GM11168 (cell line): ENCODE measurements around the gene COL4A4.

Experiments used
- in situ Hi-C: fragments of 300-500 bp; cut with MboI; formaldehyde crosslinking; loops from one replicate; pipeline ENCODE4 v1.12.0; 2022; ENCODE audit warnings: low sequenced_read_pairs; ENCODE audit not compliant: unreplicated experiment

Gene COL4A4

DNA sequence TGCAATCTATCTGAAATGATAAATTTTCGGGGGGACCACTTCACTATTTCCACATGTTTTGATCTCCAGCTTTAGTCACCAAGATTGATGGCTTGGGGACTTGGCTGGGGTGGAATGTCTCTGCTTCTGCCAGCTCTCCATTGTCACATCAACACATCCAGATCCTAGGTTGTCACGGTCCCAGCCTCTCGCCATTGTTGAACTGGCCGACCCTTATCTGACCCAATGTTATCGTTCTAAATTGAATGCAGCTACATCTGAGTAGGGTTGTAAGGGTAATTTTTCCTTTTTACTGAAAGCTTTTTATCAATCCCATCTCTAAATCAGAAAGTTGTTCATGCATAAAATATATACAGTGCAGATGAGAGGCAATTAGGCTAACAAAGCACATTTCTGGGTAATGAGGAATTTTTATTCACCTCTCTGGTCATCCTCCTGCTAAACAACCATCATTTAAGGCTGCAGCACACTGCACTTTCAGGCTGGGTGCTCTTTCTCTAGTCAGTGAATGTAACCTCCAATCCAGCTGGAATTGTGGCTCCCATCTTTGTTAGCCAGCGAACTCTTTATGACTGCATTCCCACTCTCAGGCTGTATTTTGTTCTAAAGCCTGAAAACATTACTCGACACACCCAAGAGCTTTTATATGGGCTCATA lies 128.2 kb downstream of the COL4A4 start:
- in situ Hi-C loops, result no loop called here

DNA sequence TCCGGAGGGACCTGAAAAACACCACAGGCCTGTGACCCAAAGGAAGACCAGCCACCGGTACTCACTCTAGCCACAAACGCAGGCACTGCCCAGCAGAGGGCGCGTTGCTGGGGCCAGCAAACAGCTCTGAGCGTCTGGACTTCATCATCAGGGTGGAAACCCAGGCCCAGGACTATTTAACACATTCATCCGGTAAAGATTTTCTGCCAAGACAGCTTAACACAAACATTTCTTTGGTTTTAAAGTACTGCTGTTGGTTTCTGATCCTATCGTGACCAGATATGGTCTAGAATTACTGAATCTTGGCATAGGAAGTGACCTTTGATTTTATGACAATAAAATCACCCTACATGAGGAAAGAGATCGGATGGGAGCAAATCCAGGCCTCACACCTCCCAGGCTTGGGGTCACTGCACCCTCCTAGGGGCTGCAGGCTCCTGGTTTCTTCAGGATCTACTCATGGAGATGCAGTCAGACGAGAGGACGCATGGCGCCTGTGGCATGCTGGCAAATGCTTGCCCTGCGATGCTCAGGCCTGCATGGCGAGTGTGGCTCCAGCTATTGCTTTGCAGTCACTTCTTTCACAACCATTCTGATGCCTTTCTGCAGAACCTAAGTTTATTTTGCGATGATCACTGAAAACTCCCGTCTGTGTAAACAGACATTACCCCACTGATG lies 130.4 kb downstream of the COL4A4 start:
- in situ Hi-C loops, result no loop called here

DNA sequence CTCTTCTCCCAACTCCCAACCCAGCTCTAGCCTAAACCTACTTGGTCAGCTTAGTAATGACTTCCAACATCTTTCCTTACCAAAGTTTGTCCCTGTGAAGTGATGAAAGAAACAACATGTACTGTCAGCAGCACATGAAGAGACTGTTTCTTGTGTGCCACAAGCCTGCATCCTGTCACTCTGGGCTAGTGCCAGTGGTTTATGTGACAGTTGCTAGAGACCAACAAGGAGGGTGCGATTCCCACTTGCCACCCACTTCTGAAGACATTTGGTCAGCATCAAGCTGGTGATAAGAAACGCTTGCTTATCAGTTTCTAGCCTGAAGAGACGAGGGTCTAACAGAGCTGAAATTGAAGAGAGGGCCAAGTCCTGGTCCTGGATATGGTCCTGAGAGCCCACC lies 132.6 kb downstream of the COL4A4 start:
- in situ Hi-C loops, result no loop called here

DNA sequence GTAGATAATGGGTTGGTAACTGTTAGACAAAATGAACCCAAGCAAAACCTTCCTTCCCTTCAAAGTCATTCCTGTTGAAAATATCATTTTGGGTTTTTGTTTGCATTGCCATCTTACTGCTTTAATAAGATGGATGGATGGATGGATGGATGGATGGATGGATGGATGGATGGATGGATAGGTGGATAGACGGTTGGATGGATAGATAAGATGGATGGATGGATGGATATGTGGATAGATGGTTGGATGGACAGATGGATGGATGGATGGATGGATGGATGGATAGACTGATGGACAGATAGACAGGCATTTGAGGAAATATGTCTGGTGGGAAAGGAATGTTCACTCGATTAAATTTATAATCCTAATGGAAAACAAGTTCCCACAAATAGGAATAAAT lies 133.2 kb downstream of the COL4A4 start:
- in situ Hi-C loops, result no loop called here

DNA sequence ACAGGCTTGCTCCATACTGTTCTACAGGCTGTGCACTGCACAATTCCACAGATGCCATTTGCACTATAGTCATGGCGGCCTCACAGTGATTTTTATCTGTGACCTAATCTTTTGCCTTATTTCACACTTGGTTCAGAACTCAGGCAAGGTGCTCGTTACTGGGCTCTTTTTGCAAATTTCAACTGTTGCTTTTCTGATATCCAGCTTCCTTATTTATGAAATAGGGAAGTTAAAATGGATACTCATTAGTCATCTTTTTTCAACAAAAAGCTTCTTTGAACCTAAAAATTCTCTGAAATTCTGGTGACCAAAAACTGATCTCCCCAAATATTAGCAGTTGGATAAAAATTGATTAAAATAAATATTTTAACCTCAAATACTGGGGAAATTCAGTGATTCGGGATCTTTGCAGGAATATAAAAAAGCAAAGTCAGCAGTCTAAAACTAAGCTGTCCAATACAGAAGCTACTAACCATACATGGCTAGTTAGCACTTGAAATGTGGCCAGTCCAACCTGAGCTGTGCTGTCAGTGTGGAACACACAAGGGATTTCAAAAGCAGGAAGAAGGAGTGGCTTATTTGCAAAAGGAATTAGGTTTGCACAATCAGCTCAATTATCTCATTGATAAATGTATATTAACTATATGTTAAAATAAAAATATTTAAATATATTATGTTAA lies 134.4 kb downstream of the COL4A4 start:
- in situ Hi-C loops, result no loop called here

DNA sequence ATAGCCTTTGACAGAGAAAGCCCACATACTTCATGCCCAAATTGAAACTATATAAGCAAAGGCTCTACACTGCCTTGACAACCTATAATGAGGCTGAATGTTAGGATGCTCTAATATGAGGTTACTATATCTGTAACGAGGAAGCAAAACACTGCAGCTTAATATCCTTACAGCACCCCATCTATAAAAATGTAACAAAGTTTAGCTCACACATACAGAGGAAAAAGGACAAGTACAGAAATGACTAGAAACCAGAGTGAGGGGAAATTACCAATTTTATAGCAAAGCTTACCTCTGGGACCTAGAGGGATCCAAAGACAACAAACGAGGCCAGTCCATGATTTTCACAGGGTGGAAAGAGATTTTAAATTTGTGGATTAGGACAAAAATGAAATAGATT lies 138.5 kb downstream of the COL4A4 start:
- in situ Hi-C loops, result no loop called here

DNA sequence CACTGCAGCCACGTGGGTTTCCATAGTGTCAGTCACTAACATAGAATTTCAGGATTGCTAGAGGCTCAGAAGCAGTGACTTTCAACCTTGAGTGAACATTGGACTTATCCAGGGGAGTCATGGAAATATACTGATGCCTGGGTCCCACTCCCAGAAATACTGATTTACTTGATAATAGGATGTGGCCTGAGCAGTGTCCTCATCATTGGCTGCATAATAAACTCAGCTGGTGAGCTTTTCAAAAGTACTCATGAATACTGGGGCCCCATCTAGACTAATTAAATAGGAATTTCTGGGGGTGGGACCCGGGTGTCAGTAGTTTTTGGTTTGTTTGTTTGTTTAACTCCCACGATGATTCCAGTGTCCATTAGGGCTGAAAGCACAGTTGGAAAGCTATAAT lies 141.4 kb downstream of the COL4A4 start:
- in situ Hi-C loops, result no loop called here

DNA sequence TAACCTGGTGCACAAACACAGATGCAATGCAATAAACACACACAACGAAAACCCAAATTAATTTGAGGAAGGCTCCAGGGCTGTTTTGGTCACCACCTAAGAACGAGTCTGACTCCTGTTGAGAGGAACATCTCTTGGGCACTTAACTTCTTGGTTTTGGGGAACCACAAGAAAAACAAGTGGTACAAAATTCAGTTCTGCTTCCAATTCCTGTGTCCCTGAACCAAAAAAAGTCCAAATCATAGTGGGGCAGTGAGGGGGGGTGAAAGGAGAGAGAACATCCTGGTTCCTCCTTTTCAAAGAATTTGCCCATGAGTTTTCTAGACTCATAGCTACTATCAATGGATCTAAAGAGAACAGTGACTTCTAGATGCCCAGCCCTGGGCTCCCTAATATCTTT lies 143.6 kb downstream of the COL4A4 start:
- in situ Hi-C loops, result no loop called here

DNA sequence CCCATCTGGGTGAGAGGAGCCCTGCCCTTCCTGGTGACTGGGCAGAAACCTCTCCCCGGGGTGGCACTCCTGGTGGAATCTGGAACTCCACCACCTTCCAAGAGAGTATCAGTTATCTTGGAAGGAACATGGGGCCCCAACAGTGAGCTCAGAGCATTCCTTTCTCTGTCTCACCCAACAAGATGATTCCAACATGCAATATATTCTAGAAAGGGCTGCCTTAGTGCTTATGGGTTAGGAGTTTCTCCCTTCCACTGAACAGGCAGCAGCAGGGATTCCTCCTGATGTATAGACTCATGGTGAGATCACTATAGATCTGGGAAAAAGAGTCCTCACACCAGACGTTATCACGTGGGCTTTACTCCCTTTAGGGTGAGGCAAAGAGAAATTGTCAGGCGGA lies 147.1 kb downstream of the COL4A4 start:
- in situ Hi-C loops, result no loop called here

DNA sequence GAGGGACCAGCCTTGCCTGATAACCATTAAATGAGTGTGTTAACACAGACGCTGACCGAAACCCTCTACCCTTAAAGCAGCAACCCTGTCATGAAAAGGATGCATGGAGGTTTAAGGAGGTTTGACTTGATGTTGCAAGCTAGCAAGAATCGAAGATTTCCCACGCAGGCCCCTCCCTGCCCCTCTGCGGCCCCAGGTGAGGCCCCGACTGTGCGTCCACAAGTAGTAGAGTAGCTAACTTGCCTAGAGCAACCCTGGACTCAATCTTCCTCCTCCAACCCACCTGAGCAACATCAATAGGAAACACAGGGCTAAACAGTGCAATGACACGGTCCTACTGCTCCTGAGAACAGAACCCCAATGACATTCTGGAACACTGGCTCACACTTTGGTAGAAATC lies 150.1 kb downstream of the COL4A4 start:
- in situ Hi-C loops, result no loop called here

DNA sequence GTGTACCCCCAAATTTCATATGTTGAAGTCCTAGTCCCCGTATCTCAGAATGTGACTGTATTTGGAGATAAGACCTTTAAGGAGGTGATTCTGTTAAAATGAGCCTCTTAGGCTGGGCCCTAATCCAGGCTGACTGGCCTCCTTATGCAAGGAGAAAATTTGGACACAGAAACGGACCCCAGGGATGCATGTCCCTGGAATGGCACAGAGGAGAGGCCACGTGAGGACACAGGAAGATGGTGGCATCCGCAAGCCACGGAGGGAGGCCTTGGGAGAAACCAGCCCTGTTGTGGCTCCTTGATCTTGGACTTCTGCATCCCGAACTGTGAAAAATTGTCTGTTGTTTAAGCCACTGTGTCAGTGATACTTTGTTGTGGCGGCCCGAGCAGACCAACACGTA lies 150.7 kb downstream of the COL4A4 start:
- in situ Hi-C loops, result no loop called here

DNA sequence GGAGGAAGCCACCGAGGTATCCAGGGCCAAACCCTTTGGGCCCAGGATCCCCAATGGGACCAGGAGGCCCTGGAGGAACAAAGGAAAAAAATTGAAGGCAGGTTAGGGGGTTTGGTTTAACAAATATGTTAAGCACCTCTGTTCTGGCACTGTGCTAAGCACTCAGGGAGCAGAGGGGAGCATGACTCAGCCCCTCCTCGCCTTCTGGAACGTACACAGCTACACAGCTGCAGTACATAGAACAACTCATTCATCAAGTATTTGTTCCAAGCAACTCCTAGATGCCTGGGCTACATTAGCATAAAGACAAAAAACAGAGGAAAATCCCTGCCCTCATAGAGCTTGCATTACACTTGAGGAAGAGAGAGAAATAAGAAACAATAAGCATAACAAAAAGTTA lies 153.6 kb downstream of the COL4A4 start:
- in situ Hi-C loops, result no loop called here

DNA sequence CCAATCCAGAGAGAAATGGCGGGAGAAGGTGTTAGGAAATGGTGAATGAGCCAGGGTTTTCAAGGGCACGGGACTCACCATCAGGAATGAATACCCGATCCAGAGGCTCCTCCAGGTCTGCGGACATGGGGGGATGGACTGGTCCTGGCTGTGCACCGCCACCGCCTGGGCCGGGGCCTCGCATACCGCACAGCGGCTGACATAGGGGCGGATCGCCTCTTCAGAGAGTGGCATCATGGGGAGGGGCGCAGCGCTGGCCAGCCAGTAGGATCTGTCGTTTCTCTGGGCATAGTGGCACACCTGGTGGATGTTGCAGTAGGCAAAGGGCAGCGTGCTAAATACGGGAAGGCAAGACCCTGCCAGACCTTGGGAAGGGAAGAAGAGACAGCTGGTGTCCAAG lies 156.1 kb downstream of the COL4A4 start:
- in situ Hi-C loops, result no loop called here

DNA sequence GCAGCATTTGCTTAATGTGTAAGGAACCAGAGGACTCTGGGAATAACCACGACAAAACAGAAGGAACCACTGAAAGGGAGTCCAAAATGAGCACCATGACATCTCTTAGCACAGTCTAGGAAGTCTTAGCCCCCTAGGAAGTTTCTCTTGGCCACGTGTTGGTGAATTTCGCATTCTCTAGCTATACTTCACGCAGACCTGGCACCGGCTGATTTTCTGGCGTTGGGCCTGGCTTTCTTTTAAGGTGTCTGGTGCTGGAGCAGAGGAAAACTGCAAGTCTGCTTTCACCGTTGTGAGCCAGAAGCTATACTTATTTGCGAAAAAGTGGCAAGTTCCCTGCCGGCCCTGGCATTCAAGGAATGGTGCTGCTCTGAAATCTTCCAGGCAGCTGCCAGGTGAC lies 156.9 kb downstream of the COL4A4 start:
- in situ Hi-C loops, result no loop called here

DNA sequence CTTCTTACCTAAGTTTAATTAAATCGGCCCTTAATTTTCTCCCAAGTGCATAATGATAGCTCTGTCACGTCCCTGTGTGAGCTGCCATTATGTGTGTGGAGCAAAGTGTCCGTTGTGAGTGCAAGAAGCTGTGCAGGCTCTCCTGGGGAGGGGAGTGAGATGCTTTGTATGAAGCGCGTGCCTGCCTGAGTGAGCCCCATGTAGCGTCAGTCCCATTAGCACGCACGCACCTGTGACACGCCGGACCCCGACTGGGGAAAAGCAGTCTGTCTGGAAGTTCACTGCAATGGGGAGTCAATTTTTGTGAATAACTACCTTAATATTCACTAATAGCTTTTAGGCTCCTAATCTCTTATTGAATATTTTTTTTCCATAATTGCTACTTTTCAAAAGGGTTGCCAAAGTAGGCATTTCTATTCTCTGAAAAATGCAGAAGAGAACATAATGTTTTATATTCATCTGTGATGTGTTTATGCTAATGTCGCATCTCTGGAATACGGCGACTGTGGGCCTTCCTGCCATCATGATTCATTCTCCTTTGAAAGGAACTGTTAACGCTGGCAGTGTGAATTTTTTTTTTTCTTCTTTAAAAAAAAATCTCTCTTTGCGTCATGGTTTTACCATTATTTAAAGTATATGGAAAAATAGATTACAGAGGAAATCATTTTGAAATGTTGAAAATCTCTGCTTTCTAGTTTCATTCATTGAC lies 157.7 kb downstream of the COL4A4 start:
- in situ Hi-C loops, result no loop called here

DNA sequence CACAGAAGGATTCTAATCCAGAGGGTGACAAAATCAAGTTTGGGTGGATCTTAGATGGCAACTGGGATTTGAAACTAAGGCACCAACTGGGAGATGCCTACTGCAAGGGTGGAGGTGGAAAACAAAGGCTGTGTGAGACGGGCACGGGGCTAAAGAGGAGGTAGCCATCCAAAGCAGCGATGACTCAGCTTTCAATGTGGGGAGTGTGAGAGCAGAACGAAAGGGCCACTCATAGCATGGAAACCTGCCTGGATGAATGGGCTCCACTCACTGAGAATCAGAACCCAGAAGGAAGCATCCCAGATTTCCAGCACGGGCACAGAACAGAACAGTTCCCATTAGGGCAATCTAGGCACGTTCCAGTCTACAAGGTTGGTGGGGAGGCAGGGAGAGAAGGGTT lies 159.5 kb downstream of the COL4A4 start:
- in situ Hi-C loops, result no loop called here

DNA sequence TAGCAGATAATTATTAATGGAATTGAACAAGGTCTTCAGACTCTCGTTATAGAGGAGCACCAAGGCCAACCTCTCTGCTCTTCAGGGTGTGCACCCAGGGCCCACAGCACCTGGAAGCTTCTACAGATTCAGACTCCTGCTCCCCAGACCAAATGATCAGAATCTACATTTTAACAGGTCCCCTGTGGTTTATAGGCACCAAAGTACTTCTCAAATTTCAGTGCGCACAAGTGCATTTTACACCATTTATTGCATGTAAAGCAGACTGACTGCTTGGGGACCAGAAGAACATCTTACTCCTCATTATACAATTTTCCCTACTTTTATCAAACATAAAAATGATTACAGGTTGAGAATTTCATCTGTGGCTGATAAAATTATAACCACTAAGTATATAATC lies 163.9 kb downstream of the COL4A4 start:
- in situ Hi-C loops, result no loop called here

DNA sequence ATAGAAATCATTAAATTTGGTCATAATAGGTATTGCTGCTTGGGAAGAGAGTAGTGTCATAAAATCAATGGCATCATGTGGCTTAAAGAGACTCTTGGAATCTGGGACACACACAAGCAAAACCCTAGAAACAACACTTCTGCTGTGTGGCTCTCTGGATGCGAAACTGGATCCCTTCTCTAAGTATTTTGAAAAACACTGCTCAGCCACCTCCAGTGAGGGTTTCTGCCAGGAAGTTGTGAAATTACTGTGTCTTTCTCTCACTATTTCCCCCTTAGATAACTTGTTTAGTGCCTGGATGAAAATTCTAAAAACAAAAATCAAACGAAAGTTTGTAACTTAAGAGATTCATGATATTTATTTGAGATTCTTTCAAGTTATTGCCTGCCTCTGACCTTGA lies 164.3 kb downstream of the COL4A4 start:
- in situ Hi-C loops, result loop anchor here (25.0 kb wide), 1 partner anchor 762 kb away; no protein-coding TSS in a partner anchor

DNA sequence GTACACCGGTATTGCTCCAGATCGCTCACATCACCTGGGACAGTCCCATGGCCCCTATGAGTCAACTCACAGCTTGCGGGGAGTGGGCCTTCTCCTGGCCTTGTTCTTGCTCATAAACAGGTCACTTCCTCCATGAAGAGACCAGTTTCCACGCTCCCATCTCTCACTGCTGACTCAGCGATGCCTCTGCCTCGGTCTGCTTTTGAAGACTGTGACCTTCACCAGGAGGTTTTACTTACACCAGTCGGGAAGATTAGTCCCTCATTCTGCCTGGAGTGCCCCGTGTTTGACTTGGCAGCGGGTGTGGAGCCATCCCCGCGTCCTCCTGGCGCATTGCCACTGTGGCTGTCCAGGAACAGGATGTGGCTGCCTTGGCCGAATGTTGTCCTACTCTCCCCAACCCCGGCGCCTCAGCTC lies 168.4 kb downstream of the COL4A4 start:
- in situ Hi-C loops, result loop anchor here (25.0 kb wide), 1 partner anchor 758 kb away; no protein-coding TSS in a partner anchor

DNA sequence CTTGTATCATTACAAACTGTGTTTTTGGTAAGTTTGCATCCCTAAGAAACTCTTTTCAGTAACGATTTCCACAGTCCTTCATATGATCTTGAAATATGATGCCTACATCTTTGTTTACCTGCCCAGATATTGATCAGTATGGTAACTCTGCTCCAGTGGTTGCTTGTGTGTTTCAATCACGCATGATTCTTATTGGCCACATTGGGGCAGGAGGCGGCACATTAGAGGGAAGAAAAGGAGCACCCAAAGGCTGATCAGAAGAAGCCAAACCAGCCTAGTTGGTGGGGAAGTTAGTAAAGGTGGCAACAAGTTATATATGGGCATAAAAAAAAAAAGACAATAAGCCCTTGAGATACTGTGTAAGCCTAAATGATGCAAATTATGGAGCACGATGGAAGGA lies 169.2 kb downstream of the COL4A4 start:
- in situ Hi-C loops, result loop anchor here (25.0 kb wide), 1 partner anchor 757 kb away; no protein-coding TSS in a partner anchor

DNA sequence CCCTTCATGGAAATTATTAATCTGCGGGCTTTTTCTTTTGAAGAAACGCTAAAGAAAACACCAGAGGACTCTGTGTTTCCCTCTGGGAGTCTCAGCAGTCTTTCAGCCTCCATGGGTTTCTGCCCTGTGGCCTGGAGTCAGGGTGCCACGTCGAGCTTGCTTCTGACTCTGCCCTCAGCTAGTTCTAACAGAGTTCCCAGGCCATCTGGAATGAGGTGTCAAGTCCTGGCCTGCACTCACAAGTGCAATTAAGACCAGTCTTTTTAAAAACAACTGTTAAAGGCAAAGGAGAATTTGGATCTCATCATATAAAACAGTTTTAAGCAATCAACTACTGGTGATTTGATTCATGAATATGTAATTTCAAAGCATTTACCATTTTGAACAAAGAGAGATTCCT lies 170.8 kb downstream of the COL4A4 start:
- in situ Hi-C loops, result loop anchor here (25.0 kb wide), 1 partner anchor 756 kb away; no protein-coding TSS in a partner anchor
